NAMALWA (cell line): ENCODE data around the gene TOMM40.
"Not testable (repeated sequence)": the region's sequence is repeated elsewhere in the genome, so short reads cannot be mapped to it uniquely, and the experiment has no call there.

ENCODE experiments used
- DNase-seq: peaks from one replicate; pipeline ENCODE4 v3.0.0-alpha.2; 2015; ENCODE audit warnings: low spot score

Gene TOMM40

GRCh38 chr19:44871809-44872208, 19.2 kb upstream of the TOMM40 start:
- no peak for DNase-seq

GRCh38 chr19:44872661-44873060, 18.4 kb upstream of the TOMM40 start:
- no peak for DNase-seq

DNA sequence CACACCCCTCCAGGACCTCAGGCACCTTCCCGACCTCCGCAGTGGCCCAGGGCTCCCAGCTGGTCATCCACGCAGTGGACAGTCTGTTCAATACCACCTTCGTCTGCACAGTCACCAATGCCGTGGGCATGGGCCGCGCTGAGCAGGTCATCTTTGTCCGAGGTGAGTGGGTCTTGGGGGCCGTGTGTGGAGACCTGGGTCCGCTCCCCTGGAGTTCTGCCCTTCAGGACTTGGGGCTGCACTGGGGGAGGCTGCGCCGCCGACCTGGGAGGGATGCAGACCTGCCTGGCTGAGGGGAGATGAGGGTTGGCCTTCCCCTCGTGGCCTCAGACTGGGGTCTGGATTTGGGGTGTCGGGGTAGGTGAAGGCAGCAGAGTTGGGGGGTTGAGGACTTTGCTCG, 16.7 kb upstream of the TOMM40 start:
- no peak for DNase-seq

DNA sequence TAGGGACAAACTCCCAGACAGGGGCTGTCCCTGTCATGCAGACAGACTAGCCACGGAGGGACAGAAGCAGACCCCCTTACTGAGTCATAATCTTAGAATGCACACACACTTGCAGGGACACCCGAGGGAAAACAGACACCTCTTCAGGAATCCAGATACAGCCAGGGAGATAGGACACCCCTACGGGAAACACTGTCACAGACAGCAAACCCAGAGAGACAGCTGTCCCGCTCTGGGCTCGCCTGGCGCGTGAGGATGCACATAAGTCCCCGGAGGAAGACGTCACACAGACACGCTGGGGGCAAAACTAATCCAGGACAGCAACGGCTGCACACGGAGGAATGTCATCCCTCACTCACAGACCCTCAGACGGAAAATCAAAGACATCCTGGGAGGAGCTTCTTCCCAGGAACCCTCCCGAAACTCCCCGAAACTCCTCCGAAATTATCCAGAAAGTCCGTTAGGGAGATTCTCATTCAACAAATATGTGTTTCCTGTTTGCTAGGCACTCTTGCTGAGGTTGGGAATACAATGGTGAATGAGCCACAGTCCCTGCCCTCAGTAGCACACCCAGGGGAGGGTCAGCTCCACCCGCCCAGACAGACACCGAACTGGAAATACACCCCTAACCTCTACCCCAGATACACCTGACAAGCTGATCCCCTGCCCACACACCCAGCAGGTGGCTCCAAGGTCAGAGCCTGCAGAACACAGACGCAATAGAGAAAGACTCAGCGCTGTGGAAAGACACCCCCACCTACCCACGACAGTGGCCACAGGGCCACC, 15.2 kb upstream of the TOMM40 start:
- no peak for DNase-seq

DNA sequence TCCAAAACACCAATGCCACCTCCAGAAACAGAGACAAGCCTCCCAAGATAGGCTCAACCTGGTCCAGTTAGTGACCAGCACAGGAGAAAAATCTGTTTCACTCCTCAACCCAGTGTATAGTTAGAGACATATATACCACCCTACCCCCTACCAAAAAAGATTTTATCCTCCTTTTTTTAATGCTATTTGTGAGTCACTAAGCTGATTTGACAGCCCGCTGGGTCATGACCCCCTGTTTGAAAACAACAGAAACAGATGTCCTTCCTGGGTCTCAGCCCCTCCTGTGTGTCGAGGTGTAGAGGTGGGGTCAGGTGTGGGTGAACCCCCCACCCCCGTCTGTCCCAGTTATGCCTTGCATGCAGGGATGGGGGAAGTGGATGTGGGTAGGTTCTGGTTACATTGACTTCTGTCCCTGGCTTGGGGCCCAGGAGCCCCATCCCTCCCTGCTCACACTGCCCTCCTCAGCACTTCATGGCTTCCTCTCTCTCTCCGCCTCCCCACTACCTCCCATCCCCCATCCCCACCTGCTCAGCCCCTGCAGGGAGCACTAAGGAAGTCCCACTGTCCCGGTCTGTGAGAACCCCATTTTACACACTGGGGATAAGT, 14.0 kb upstream of the TOMM40 start:
- no peak for DNase-seq

GRCh38 chr19:44878120-44878865, 12.8 kb upstream of the TOMM40 start:
- DNase-seq, result no peak

DNA sequence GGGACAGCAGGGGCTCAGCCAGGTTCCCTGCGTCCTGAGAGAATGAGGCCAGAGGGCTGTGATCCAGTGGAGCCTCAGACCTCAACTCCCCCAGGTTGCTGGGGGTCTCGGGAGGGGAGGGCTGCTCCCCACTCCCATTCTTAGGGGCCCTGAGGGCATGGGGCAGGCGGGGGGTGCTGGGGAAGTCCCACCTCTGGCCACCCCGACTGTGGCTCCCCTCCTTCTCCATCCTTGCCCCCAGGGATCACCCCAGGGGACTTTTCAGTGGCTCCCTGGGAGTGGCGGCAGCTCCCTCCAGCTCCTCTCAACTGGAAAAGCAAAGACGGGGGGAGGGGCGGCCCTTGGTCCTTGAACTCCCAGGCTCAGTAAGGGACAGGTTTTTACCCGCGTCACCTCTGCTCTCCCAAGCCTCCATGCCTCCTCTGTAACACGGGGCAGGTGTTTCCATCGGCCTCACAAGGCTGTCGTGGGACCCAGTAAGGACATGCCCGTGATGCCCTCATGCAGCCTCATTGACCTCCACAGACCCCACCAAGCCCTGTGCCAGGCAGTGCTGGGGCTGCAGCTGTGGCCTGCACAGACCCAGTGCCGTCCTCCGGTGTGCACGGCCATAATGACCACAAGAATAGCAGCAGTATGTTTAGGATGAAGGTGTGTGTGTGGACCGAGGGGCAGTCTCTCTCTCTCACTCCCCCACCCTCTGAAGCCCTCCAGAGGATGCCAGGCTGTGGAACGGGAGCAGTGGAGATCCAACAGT, 11.6 kb upstream of the TOMM40 start:
- DNase-seq, result no peak

- no peak for DNase-seq
Observed at GRCh38 chr19:44882063-44882462, 9.0 kb upstream of the TOMM40 start.

GRCh38 chr19:44882619-44883397, 8.2 kb upstream of the TOMM40 start:
- not testable (repeated sequence) for DNase-seq

- DNase-seq, result no peak
Observed at GRCh38 chr19:44883922-44884321, 7.1 kb upstream of the TOMM40 start.

- DNase-seq, result no peak
Observed at GRCh38 chr19:44884566-44884965, 6.5 kb upstream of the TOMM40 start.

DNA sequence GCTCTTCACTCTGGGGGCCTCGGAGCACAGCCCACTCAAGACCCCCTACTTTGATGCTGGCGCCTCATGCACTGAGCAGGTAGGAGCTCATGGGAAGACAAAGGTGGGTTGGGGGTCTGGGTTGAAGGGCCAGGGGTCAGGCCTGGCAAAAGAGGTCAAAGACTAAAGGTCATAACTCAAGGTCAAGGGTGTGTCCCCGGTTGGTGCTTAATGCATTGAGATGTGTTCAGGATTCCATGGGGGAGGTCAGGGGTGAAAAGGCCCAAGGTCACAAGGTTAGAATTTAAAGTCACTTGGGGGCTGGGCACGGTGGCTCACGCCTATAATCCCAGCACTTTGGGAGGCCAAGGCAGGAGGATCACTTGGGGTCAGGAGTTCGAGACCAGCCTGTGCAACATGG, 4.9 kb upstream of the TOMM40 start:
- DNase-seq, result no peak

DNA sequence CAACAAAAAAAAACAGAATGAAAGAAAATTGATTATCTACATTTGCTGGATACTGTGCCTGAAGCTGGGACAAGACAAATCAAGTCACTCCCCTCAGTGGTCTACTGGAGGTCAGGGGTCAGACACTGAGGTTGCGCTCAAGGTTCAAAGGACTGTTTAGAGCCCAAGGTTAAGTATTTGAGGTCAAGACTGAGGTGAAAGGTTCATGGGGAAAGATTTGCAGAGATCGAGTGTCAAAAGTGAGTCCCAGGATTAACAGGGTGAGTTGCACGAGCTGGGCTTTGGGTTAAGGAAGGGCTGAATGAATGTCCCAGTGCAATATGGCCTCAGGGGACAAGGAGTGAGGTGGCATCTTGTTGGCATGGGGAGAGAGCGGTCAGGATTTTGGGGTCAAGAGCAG, 3.4 kb upstream of the TOMM40 start:
- no peak for DNase-seq

DNA sequence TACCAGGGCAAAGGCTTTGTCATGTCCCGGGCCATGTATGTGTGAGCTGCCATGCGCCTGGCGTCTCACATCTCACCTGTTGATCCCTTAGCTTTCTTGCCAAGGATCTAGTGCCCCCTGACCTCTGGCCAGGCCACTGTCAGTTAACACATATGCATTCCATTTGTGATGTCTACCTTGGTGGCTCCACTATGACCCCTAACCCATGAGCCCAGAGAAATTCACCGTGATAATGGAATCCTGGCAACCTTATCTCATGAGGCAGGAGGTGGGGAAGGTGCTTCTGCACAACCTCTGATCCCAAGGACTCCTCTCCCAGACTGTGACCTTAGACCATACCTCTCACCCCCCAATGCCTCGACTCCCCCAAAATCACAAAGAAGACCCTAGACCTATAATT, 2.7 kb upstream of the TOMM40 start:
- DNase-seq, result not testable (repeated sequence)

GRCh38 chr19:44889830-44890365, 1.2 kb upstream of the TOMM40 start:
- DNase-seq, result no peak

DNA sequence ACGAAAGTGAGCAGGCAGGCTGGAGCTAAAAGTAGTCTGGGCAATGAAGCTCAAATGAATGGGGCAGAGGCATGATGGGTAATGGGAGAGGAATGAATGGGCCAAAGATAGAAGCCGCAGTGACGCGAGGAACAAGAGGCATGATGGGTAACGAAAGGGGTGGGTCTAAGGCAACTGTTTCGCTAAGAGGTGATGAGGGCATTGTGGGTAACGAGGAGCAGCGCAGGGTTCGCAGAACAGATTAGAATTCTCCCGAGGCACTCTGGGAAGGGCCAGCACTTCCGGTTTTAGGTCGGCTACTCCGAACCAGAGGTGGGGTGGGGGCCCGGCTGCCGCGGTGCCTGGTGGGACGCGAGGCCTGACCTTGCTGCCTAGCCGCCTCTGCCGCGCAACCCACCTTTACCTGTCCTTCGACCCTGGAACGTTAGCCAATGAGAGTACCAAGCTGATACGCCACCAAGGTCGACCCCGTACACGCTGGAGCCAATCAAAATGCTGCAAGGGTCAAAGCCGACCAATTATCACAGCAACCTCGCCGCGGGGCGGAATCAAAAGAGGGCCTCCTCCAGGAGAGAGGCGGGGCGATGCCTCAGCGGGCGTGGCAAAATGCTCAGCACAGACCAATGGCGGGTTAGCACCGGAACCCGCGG, 563 bp upstream of the TOMM40 start:
- peak; percentile 100 for DNase-seq

- DNase-seq, result no peak
Observed at GRCh38 chr19:44892932-44893331, 1.9 kb downstream of the TOMM40 start.

GRCh38 chr19:44893332-44894051, 2.4 kb downstream of the TOMM40 start:
- DNase-seq, result no peak

DNA sequence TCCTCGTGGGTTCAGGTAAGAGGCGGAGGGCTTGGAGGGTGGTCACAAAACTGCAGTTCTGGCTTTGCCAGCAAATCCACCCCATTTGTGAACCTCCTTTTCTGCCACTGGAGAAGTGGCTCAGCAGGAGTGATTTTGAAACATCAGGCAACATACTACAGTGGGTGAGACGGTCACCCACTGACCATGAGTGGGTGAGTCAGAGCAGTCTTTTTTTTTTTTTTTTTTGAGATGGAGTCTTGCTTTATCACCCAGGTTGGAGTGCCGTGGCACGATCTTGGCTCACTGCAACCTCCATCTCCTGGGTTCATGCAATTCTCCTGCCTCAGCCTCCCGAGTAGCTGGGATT, 3.0 kb downstream of the TOMM40 start:
- DNase-seq, result no peak

GRCh38 chr19:44894946-44895345, 3.9 kb downstream of the TOMM40 start:
- DNase-seq, result no peak
